A172 (cell line): ENCODE results near the gene HADHA. TPM values are rescaled to one million over a fixed set of nuclear protein-coding genes. Genes with fewer than 3 reads are reported as not detected.
"Not testable (repeated sequence)": the region's sequence is repeated elsewhere in the genome, so short reads cannot be mapped to it uniquely, and the experiment has no call there.

Source experiments
- DNase-seq: peaks from one replicate; pipeline ENCODE4 v3.0.0-alpha.2; 2015; ENCODE audit warnings: low spot score
- total RNA-seq: library from RNA; depleted of rRNA; stranded (reverse); fragments of >200 nt; shearing (Covaris generic); gene quantifications from 2 replicates; pipeline ENCODE4 v1.2.3, GENCODE V29; 2014; rRNA removed

The HADHA gene
- total RNA-seq, result 113 and 121 TPM in 2 replicates

DNA sequence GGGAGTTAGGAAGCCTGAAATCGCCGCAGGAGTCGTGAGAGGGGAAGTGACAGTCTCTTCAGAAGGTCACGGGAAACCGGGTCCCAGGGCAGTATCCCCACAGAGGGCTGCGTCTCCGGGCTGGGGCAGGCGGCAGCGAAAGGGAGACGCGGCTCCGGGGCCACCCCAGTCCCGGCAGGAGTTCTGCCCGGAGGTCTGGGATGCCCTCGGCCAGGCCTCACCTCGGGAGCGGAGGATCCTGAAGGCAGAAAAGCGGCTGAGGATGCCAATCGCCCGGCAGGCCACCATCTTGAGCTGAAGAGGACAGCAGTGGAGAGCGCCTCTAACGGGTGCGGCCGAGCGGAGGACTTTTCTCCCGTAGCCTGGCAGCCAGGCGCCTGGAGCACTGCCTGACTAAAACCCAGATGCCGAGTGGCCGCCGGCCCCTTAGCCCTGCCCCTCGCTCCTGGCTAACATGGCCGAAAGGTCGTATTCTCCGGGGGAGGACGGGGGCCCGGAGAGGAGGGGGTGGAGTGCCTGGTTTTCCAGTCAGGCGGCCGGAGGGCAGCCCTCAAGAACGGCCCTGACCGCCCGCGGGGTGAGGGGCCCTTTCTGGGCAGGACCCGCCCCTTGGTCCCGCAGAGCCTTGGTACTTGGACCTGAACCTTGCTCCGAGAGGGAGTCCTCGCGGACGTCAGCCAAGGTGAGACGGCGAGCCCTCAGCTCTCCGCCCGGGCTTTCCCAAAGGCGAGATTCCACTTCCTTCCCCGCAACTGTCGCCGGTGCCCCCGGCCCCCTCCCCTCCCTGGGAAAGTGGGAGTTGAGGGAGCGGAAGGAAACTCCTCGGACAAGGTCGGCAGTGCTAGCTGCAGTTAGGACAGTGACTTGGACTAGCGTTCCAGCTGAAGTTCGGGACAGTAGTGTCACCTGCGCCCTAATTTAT, at the start of gene HADHA, which contains the start of gene HADHB:
TSS of gene HADHA (minus strand) at position 324 of the 922 bp plus-strand sequence. CDS start at position 288, 36 bp downstream.
TSS of gene HADHB (plus strand) at position 631 of the 922 bp plus-strand sequence. CDS start 9,316 bp downstream, outside the sequence.
- peak; percentile 89 for DNase-seq

GRCh38 chr2:26292646-26293045, 48.2 kb upstream of the HADHA start:
- DNase-seq, result no peak

GRCh38 chr2:26290001-26290400, 45.6 kb upstream of the HADHA start:
- no peak for DNase-seq

DNA sequence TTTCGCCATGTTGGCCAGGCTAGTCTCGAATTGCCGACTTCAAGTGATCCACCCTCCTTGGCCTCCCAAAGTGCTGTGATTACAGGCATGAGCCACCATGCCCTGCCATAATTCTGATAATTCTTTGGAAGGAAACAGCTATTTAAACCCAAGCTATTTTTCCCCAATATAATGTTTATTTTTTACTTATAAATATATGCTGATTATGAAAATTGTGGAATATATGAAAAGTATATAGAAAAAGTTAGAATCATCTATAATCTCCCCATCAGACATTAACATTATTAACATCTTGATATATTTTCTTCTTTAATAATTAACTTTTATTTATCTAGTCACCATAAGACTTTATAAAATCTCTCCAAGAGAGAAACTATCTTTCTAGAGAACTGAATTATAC, 41.5 kb upstream of the HADHA start:
- no peak for DNase-seq

DNA sequence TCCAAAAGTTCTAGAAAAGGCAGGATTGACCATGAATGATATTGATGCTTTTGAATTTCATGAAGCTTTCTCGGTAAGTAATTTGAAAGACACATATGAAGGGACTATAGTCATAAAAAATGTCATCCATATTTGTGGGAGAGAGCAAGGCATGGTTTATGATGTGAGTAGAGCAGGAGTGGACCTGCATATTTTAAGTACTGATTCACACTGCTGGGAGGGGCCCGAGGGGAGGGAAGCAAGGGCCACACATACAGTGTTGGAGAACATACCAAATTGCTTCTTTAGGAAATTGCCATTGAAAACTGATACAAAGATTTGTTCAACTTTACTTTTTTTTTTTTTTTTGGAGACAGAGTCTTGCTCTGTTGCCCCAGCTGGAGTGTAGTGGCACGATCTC, 39.7 kb upstream of the HADHA start:
- DNase-seq, result peak; percentile 53

DNA sequence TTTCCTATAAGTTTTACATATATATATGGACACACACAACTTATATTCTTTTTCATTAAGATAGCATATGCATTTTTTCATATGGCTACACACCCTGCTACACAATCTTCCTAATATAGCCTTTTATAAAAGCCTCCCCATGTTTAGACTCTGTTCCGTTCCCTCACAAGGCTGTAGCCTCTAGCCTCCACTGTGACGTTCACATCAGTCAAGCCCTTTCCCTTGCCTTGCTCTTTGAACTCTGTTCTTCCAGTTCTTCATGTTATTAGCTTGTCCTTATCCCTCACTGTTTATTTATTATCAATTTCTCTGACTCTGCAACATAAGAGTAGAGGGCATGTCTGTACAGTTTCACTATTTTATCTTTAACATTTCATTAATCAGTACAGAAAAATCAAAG, 39.2 kb upstream of the HADHA start:
- DNase-seq, result no peak

GRCh38 chr2:26281226-26281625, 36.8 kb upstream of the HADHA start:
- DNase-seq, result no peak

- DNase-seq, result no peak
Measured at GRCh38 chr2:26279886-26280285, 35.5 kb upstream of the HADHA start.

GRCh38 chr2:26276484-26277227, 32.2 kb upstream of the HADHA start:
- DNase-seq, result no peak

DNA sequence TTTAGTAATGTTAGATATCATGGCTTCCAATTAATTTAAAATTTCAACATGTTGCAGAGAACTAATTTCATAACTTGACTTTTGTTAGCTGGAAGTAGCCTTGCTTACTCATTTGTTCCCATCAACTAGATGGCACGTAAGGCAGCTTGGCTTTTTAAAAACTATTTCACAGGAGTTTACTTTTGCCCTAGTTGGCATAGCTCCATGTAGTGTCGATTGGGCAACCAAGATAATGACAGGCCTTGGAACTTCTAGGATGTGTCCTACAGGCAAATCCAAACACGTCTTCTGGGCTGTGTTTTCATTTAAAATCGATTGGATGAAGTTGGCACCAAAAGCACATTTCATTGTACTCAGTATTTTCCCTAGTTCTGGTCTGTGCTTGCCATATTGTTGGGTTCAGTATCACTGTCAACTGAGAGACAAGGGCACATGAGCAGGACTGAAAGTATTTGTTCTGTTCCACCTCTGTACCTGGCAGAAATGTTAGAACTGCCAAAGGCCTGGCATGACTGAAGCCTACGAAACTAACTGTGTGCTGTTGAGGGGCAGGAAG, 29.7 kb upstream of the HADHA start:
- peak; percentile 24 for DNase-seq

DNA sequence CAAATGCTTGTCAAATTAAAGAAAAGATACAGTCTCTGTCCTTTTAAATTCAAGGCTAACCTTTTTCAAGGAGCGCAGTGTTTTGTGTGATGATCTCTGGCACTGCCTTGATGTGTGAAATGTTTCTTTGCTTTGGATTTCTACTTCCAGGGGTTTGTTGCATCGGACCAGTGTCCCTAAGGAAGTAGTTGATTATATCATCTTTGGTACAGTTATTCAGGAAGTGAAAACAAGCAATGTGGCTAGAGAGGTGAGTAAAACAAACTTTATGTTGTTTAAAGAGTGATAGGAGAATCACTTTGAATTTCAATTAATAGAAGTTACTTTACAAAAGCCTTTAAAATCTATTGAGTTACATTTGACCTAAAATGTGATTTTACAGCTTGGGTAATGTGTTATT, 29.1 kb upstream of the HADHA start:
- no peak for DNase-seq

DNA sequence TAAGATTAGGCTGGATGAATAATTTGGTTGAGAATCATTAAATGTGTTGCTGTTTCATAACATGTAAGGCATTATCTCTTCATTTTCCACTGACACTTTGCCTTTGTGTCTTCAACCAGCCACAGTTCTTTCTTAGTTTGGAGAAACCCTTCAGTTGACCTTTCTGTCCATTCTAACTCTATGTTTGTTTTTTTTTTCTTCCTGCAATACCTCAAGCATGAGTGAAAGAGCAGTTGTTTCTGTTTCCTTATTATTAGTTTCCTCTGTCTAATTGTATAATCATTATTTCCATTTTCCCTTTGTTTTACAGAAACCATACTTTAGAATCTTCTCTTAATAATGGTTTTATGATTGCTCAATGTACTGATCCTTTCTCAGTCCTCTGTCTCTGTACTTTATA, 25.9 kb upstream of the HADHA start:
- no peak for DNase-seq

- DNase-seq, result no peak
Measured at GRCh38 chr2:26269571-26270158, 25.2 kb upstream of the HADHA start.

DNA sequence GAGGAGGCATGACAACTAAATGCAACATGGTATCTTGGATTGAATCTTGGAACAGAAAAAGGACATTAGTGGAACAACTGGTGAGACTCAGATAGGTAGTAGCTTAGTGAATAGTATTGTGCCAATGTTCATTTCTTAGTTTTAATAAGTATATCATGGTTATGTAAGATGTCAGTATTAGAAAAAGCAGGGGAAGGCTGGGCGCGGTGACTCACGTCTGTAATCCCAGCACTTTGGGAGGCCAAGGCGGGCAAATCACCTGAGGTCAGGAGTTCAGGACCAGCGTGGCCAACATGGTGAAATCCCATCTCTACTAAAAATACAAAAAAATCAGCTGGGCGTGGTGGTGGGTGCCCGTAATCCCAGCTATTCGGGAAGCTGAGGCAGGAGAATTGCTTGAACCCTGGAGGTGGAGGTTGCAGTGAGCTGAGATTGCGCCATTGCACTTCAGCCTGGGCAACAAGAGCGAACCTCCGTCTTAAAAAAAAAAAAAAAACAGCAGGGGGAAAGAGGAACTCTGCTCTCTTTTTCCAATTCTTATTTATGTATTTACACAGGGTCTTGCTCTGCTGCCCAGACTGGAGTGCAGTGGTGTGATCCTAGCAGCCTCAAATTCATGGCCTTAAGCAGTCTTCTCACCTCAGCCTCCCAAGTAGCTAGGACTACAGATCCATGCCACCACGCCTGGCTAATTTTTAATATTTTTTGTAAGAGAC, 24.4 kb upstream of the HADHA start:
- not testable (repeated sequence) for DNase-seq

- DNase-seq, result peak; percentile 48
Measured at GRCh38 chr2:26268213-26268612, 23.8 kb upstream of the HADHA start.

DNA sequence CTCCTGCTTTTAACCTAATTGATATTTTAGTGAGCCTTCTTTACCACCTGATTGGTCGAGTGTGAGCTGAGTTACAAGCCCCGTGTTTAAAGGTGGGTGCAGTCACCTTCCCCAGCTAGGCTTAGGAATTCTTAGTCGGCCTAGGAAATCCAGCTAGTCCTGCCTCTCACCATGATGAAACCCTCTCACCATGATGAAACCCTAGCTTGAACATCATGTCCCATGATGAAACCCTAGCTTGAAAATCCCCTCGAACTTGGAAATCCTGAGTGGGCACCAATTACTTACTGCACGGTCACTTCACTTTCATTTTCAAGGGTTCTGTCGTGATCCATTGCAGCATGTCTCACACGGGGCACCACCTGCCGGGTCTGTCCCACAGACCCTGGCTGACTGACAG, 14.4 kb upstream of the HADHA start:
- not testable (repeated sequence) for DNase-seq

DNA sequence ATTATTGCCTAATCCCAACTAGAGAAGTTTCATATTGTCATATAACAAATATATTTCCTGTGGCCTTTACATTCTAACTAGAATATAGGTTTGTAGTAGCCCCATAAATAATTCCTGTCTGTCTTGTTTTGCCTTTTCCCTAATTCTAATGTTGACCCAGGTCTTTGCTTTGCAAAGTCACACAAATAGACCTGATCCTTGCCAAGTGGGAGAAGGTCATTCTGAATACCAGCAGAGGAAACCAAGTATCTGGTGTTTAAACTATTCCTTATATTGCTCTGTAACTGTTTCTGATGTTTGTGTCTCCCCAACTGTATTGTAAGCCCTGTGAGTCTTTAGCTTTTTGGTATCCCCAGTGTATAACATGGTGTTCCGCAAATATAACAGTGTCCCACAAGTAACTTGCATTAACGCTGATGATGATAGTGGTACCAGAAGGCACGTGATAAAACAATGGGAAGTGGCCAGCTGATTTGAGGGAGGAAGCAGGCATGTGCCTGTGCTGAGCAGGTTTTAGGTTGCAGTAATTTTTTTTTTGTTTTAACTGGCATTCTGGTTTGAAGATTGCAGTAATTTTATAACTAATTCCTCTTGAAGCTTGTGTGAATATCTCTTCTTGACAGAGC, 11.4 kb upstream of the HADHA start:
- DNase-seq, result no peak

DNA sequence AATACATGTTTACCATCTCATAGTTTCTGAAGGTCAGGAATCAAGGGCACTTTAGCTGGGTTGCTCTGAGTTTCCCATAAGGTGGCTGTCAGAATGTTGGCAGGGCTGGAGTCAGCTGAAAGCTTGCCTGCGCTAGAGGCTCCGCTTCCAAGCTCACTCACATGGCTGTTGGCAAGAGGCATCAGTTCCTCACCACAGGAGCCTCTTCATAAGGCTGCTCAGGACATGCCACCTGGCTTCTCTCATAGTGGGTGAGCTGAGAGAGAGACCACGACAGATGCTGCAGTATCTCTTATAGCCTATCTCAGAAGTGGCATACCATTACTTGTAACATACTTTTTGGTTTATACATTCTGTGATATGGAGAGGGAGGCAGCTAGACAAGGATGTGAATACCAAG, 7.5 kb upstream of the HADHA start:
- DNase-seq, result no peak

DNA sequence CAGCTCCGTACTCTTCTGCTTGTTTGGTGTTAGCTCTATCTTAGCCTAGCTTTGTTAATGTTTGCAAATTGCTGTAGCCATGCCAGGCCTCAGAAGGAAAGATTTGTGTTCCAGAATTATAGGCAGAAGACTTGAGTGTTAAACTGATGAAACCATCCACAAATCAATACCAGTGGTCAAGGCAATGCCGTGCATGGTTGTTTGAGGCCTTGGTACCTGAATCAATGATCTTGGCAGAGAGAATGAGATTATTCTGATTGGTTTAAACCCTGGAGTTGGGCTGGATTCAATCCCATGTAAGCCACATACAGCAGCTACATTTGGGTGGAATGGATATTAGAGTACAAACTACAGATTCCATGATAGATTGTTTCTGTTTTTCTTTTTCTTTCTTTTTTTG, 5.2 kb upstream of the HADHA start:
- no peak for DNase-seq

DNA sequence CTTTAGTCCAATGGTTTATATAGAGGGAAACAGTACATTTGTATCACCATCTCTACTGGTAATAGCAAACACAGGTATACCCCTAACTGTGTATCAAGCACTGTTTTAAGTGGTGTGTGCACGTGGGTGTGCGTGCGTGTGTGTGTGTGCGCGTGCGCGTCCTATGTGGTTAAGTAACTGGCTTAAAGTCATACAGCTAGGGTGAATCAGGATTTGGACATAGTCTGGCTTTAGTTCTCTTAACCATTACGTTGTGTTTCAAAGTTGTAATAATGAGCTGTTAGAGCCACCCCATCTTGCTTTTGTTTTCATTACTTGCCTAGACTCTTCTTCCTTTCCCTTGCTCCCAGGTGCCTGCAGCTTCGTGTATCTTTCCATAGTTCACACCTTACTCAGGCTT, 2.4 kb upstream of the HADHA start:
- DNase-seq, result no peak

DNA sequence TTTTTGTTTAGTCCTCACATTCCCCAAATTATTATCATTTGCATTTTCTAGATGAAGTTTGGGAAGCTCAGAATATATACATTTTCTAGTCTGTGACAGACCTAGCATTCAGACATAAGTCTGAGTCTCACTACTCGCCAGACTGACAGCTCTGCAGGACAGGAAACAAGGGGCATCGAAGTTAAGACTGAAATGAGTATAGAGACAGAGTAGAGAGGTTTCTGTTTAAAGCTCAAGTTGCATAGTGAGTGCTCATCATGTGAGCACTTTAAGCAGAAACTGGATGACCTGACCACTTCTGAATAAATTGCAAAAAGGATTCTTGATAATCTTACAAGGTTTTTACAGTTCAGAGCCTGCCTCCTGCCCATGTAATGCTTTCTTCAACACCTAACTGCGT, 1.4 kb upstream of the HADHA start:
- DNase-seq, result peak; percentile 8
